ENCODE measurements around the gene LSR.
"Not testable (repeated sequence)": the region's sequence is repeated elsewhere in the genome, so short reads cannot be mapped to it uniquely, and the experiment has no call there.

The LSR gene

DNA sequence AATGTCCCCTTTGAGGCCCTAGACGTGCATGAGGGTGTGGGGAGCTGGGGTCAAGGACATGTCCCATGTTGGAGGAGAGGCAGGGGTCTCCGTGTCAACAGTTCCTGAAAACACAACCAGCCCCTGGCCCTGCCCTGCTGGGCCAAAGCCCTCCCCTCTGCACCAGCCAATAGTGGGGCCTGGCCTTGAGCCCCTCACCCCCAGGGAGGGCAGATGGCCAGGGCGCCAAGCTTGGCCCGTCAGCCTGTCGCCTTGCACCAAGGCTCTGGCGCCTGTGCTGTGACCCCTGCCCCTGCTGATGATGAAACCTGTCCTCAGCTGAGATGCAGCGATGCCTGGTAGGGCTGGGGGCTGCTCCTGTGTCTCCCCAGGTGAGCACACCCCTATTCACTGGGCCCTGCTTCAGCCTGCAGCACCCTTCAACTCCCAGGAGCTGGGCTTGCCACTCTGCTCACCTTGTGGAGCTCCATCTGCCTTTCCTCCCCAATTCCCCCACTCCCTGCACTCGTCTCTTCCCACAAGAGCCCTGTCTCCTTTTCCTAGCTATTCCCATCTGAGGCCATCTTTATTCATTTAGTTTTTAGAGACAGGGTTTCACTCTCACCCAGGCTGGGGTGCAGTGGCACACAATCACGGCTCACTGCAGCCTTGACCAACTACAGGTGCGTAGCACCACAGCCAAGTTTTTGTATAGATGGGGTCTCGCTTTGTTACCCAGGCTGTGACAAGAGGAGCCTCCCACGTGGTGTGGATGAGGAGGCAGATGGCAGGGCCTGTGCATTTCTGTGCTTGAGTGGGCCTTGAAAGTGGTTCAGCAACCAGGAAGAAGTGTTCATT is 31.4 kb downstream of the LSR start:
- Histone ChIP-seq H3K36me3 (ENCODE audit: insufficient read depth, insufficient read length, low read length) (peaks cover 31% of the 10 kb centered on the region), H3K4me1 (ENCODE audit: insufficient read depth, insufficient read length) (no peaks in the 10 kb centered on the region), H3K9ac (ENCODE audit: insufficient read length, low read depth) (no peak overlapping the region), H3K4me3 (ENCODE audit: insufficient read length, low read depth) (no peak overlapping the region), H3K9me3 (ENCODE audit: insufficient read depth, low read length) (no peaks in the 10 kb centered on the region), H3K27me3 (ENCODE audit: insufficient read depth, insufficient read length) (no peaks in the 10 kb centered on the region)
- TF ChIP-seq YY1 (IDR thresholded peaks at IDR 0.05; ENCODE audit: insufficient read depth, insufficient read length) (no peak), SUZ12 (IDR thresholded peaks at IDR 0.05; ENCODE audit: extremely low read depth, insufficient read depth, insufficient read length) (no peak), ZNF274 (IDR thresholded peaks at IDR 0.05; ENCODE audit: low read depth, low read length) (no peak)
- no peak for DNase-seq (ENCODE audit: low read depth, low spot score)

DNA sequence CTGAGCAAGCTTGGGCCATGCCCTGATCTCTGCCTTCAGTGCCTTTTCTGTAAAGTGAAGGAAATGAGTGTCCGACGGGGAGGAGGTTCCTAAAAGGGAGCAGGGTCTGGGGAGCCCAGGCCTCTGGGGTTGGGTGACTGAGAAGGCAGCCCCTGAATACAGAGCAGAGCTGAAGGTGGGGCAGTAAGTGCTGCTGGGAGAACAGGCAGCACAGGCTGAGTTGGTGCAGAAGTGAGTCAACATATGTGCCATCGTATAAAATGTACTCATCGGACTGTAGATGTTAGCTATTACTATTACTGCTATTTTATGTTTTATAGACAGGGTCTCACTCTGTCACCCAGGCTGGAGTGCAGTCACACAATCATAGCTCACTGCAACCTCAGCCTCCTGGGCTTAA is 32.5 kb downstream of the LSR start:
- TF ChIP-seq YY1 (IDR thresholded peaks at IDR 0.05; ENCODE audit: insufficient read depth, insufficient read length) (no peak), SUZ12 (IDR thresholded peaks at IDR 0.05; ENCODE audit: extremely low read depth, insufficient read depth, insufficient read length) (no peak), ZNF274 (IDR thresholded peaks at IDR 0.05; ENCODE audit: low read depth, low read length) (no peak)
- Histone ChIP-seq H3K27me3 (ENCODE audit: insufficient read depth, insufficient read length) (no peaks in the 10 kb centered on the region), H3K9ac (ENCODE audit: insufficient read length, low read depth) (no peak overlapping the region), H3K4me3 (ENCODE audit: insufficient read length, low read depth) (no peak overlapping the region), H3K36me3 (ENCODE audit: insufficient read depth, insufficient read length, low read length) (peaks cover 25% of the 10 kb centered on the region), H3K9me3 (ENCODE audit: insufficient read depth, low read length) (no peaks in the 10 kb centered on the region), H3K4me1 (ENCODE audit: insufficient read depth, insufficient read length) (no peaks in the 10 kb centered on the region)
- DNase-seq (ENCODE audit: low read depth, low spot score) = no peak

GRCh38 chr19:35284153-35285094 is 35.6 kb downstream of the LSR start:
- Histone ChIP-seq H3K9me3 (ENCODE audit: insufficient read depth, low read length) (no peaks in the 10 kb centered on the region), H3K4me3 (ENCODE audit: insufficient read length, low read depth) (no peak overlapping the region), H3K27me3 (ENCODE audit: insufficient read depth, insufficient read length) (no peaks in the 10 kb centered on the region), H3K4me1 (ENCODE audit: insufficient read depth, insufficient read length) (peaks cover 2% of the 10 kb centered on the region), H3K9ac (ENCODE audit: insufficient read length, low read depth) (no peak overlapping the region), H3K36me3 (ENCODE audit: insufficient read depth, insufficient read length, low read length) (peaks cover under 1% of the 10 kb centered on the region)
- TF ChIP-seq ZNF274 (IDR thresholded peaks at IDR 0.05; ENCODE audit: low read depth, low read length) (no peak), SUZ12 (IDR thresholded peaks at IDR 0.05; ENCODE audit: extremely low read depth, insufficient read depth, insufficient read length) (no peak), YY1 (IDR thresholded peaks at IDR 0.05; ENCODE audit: insufficient read depth, insufficient read length) (no peak)
- no peak for DNase-seq (ENCODE audit: low read depth, low spot score)

GRCh38 chr19:35285095-35285449 is 36.3 kb downstream of the LSR start:
- Histone ChIP-seq H3K9ac (ENCODE audit: insufficient read length, low read depth) (no peak overlapping the region), H3K36me3 (ENCODE audit: insufficient read depth, insufficient read length, low read length) (no peaks in the 10 kb centered on the region), H3K4me3 (ENCODE audit: insufficient read length, low read depth) (no peak overlapping the region), H3K9me3 (ENCODE audit: insufficient read depth, low read length) (no peaks in the 10 kb centered on the region), H3K27me3 (ENCODE audit: insufficient read depth, insufficient read length) (no peaks in the 10 kb centered on the region), H3K4me1 (ENCODE audit: insufficient read depth, insufficient read length) (peaks cover 2% of the 10 kb centered on the region)
- DNase-seq (ENCODE audit: low read depth, low spot score) = no peak
- TF ChIP-seq YY1 (IDR thresholded peaks at IDR 0.05; ENCODE audit: insufficient read depth, insufficient read length) (no peak), SUZ12 (IDR thresholded peaks at IDR 0.05; ENCODE audit: extremely low read depth, insufficient read depth, insufficient read length) (no peak), ZNF274 (IDR thresholded peaks at IDR 0.05; ENCODE audit: low read depth, low read length) (no peak)

DNA sequence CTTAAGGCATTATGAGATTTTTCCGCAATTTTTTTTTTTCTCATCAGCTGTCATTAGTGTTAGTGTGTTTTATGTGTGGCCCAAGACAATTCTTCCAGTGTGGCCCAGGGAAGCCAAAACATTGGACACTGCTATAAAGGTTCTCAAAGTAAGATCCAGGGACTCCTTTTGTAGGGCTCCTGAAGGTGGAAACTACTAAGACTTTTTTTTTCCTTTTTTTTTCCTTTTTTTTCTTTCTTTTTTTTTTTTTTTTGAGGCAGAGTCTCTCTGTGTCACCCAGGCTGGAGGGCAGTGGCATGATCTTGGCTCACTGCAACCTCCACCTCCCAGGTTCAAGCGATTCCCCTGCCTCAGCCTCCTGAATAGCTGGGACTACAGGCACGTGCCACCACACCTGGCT is 36.7 kb downstream of the LSR start:
- H3K9ac ChIP-seq (ENCODE audit: insufficient read length, low read depth); DNase-seq (ENCODE audit: low read depth, low spot score); H3K9me3 ChIP-seq (ENCODE audit: insufficient read depth, low read length); H3K27me3 ChIP-seq (ENCODE audit: insufficient read depth, insufficient read length); H3K36me3 ChIP-seq (ENCODE audit: insufficient read depth, insufficient read length, low read length); H3K4me1 ChIP-seq (ENCODE audit: insufficient read depth, insufficient read length); H3K4me3 ChIP-seq (ENCODE audit: insufficient read length, low read depth): not testable (repeated sequence)

- not testable (repeated sequence) for DNase-seq (ENCODE audit: low read depth, low spot score); H3K36me3 ChIP-seq (ENCODE audit: insufficient read depth, insufficient read length, low read length); H3K4me1 ChIP-seq (ENCODE audit: insufficient read depth, insufficient read length); H3K27me3 ChIP-seq (ENCODE audit: insufficient read depth, insufficient read length); H3K9me3 ChIP-seq (ENCODE audit: insufficient read depth, low read length); H3K9ac ChIP-seq (ENCODE audit: insufficient read length, low read depth); H3K4me3 ChIP-seq (ENCODE audit: insufficient read length, low read depth)
Observed at GRCh38 chr19:35286101-35286500, 37.3 kb downstream of the LSR start.

- H3K9ac ChIP-seq (ENCODE audit: insufficient read length, low read depth) = no peak overlapping the region
- H3K9me3 ChIP-seq (ENCODE audit: insufficient read depth, low read length) = no peaks in the 10 kb centered on the region
- no peaks in the 10 kb centered on the region for H3K27me3 ChIP-seq (ENCODE audit: insufficient read depth, insufficient read length)
- H3K4me3 ChIP-seq (ENCODE audit: insufficient read length, low read depth) = no peak overlapping the region
- no peaks in the 10 kb centered on the region for H3K36me3 ChIP-seq (ENCODE audit: insufficient read depth, insufficient read length, low read length)
- TF ChIP-seq YY1 (IDR thresholded peaks at IDR 0.05; ENCODE audit: insufficient read depth, insufficient read length) = no peak
- DNase-seq (ENCODE audit: low read depth, low spot score) = no peak
- H3K4me1 ChIP-seq (ENCODE audit: insufficient read depth, insufficient read length) = peaks cover 13% of the 10 kb centered on the region
Observed at GRCh38 chr19:35287713-35288112, 38.9 kb downstream of the LSR start.

Measured in NT2/D1 (cell line).